Neuronal stem cell (in vitro differentiated cells): ENCODE measurements around the gene CNTNAP2.

Experiments used
- DNase-seq: peaks from one replicate; pipeline ENCODE4 v3.0.0-alpha.2; 2013; ENCODE audit warnings: low spot score
- H2AFZ ChIP-seq: one replicate; pipeline ENCODE4 v1.6.1; 2013; ENCODE audit warnings: mild to moderate bottlenecking, low read length, inconsistent platforms
- H2AK5ac ChIP-seq: 2 replicates; pipeline ENCODE4 v1.6.1; 2013; ENCODE audit warnings: low read depth, mild to moderate bottlenecking, inconsistent platforms, low read length, moderate library complexity, mixed read lengths
- H2BK120ac ChIP-seq: 2 replicates; pipeline ENCODE4 v1.6.1; 2013; ENCODE audit warnings: low read depth, mild to moderate bottlenecking, inconsistent platforms, low read length, moderate library complexity, mixed read lengths
- H2BK12ac ChIP-seq: one replicate; pipeline ENCODE4 v1.6.1; 2013; ENCODE audit warnings: low read length, inconsistent platforms
- H2BK15ac ChIP-seq: 2 replicates; pipeline ENCODE4 v1.6.1; 2013; ENCODE audit warnings: mild to moderate bottlenecking, low read length, inconsistent platforms, mixed read lengths
- H2BK5ac ChIP-seq: one replicate; pipeline ENCODE4 v1.6.1; 2013; ENCODE audit warnings: inconsistent platforms, mild to moderate bottlenecking, low read length, moderate library complexity
- H3K14ac ChIP-seq: one replicate; pipeline ENCODE4 v1.6.1; 2013; ENCODE audit warnings: low read length, inconsistent platforms
- H3K18ac ChIP-seq: 2 replicates; pipeline ENCODE4 v1.6.1; 2013; ENCODE audit warnings: low read length, inconsistent platforms
- H3K23ac ChIP-seq: 2 replicates; pipeline ENCODE4 v1.6.1; 2013; ENCODE audit warnings: low read depth, mild to moderate bottlenecking, mixed read lengths, low read length, inconsistent platforms; ENCODE audit not compliant: poor library complexity
- H3K27ac ChIP-seq: replicated peaks from 3 replicates; pipeline ENCODE4 v1.5.1; 2013; ENCODE audit warnings: low read length, inconsistent platforms
- H3K27me3 ChIP-seq, 3 experiments: 2 replicates each; pipeline ENCODE4 v1.6.1; 2013; ENCODE audit warnings: low read length in 3 of 3, mild to moderate bottlenecking in 2 of 3, inconsistent platforms in 1 of 3, low read depth in 1 of 3, mixed read lengths in 1 of 3, moderate library complexity in 1 of 3; ENCODE audit not compliant: control insufficient read depth in 3 of 3, insufficient read depth in 3 of 3
- H3K36me3 ChIP-seq, 2 donors: replicated peaks in 1 of 2; 2 replicates each; pipeline ENCODE4 v1.6.1; 2013; ENCODE audit warnings: low read length in 2 of 2; ENCODE audit not compliant: control insufficient read depth in 2 of 2, insufficient read depth in 2 of 2
- H3K4ac ChIP-seq: 2 replicates; pipeline ENCODE4 v1.6.1; 2013; ENCODE audit warnings: inconsistent platforms, mild to moderate bottlenecking, low read length, moderate library complexity
- H3K4me1 ChIP-seq, 2 donors: 1 replicate in 1 of 2; 2 replicates in 1 of 2; pipeline ENCODE4 v1.6.1; 2013; ENCODE audit warnings: low read length in 2 of 2, low read depth in 1 of 2; ENCODE audit not compliant: control insufficient read depth in 2 of 2, insufficient read depth in 1 of 2
- H3K4me2 ChIP-seq: one replicate; pipeline ENCODE4 v1.6.1; 2013; ENCODE audit warnings: mild to moderate bottlenecking, low read length, inconsistent platforms; ENCODE audit not compliant: insufficient read depth, poor library complexity, severe bottlenecking
- H3K4me3 ChIP-seq, 2 donors: 2 replicates each; pipeline ENCODE4 v1.5.1; 2013; ENCODE audit warnings: low read length in 2 of 2, mild to moderate bottlenecking in 2 of 2, inconsistent platforms in 1 of 2, moderate library complexity in 1 of 2
- H3K79me1 ChIP-seq: one replicate; pipeline ENCODE4 v1.6.1; 2013; ENCODE audit warnings: low read depth, mild to moderate bottlenecking, inconsistent platforms, low read length, moderate library complexity
- H3K9ac ChIP-seq: one replicate; pipeline ENCODE4 v1.6.1; 2013; ENCODE audit warnings: mild to moderate bottlenecking, low read depth, low read length, inconsistent platforms; ENCODE audit not compliant: poor library complexity
- H3K9me3 ChIP-seq, 2 donors: replicated peaks in 1 of 2; 2 replicates each; pipeline versions ENCODE3 to v1.6.1; 2013; ENCODE audit warnings: low read length in 2 of 2, mild to moderate bottlenecking in 2 of 2, inconsistent platforms in 1 of 2, low read depth in 1 of 2, mixed read lengths in 1 of 2, moderate library complexity in 1 of 2; ENCODE audit not compliant: control insufficient read depth in 2 of 2, insufficient read depth in 1 of 2
- H4K8ac ChIP-seq: one replicate; pipeline ENCODE4 v1.6.1; 2013; ENCODE audit warnings: low read depth, mild to moderate bottlenecking, inconsistent platforms, low read length, moderate library complexity
- H4K91ac ChIP-seq: one replicate; pipeline ENCODE4 v1.6.1; 2013; ENCODE audit warnings: low read length, low read depth, mild to moderate bottlenecking, inconsistent platforms; ENCODE audit not compliant: poor library complexity
- WGBS, 2 donors: extraction: QIAGEN DNeasy Blood & Tissue Kit; methylation state at CpG; one replicate each; pipeline ENCODE4 v1.1.7; 2013; ENCODE audit warnings: missing lambda C conversion rate in 2 of 2, mixed read lengths in 1 of 2; ENCODE audit not compliant: insufficient read length in 2 of 2, insufficient replicate concordance in 1 of 2; ENCODE audit errors: extremely low coverage in 2 of 2; 5-methylcytosine and 5-hydroxymethylcytosine counted together

Gene CNTNAP2

DNA sequence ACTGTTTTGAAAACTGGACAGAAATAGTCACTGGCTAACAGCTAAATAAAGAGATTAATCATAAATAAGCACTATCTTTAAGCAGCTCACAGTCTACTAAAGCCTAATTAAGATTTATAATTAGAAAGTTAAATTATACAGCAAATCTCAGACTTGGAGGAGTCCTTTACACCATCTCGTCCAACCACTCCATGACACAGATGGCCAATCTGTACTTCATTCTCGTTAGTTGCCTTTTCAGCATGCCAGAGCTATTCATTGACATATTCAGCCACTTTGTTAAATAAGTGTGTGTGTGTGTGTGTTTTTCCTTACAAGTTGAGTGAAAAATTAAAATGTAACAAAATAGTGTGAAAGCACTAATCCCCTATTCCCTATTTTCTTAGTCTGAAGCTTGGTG, 1066.7 kb downstream of the CNTNAP2 start:
- no peak overlapping the region for H2BK12ac ChIP-seq
- no peaks in the 10 kb centered on the region for H3K79me1 ChIP-seq
- H3K27ac ChIP-seq = no peak overlapping the region
- no peak overlapping the region for H3K4me3 ChIP-seq
- no peak for DNase-seq
- no peak overlapping the region for H3K4ac ChIP-seq
- no peaks in the 10 kb centered on the region for H3K36me3 ChIP-seq
- H4K8ac ChIP-seq = no peak overlapping the region
- H3K4me2 ChIP-seq = no peak overlapping the region
- H3K9ac ChIP-seq = no peak overlapping the region
- no peak overlapping the region for H2BK15ac ChIP-seq
- no peaks in the 10 kb centered on the region for H3K4me1 ChIP-seq
- H3K14ac ChIP-seq = no peak overlapping the region
- no peak overlapping the region for H2BK120ac ChIP-seq
- no peaks in the 10 kb centered on the region for H3K27me3 ChIP-seq
- no peak overlapping the region for H3K18ac ChIP-seq
- no peaks in the 10 kb centered on the region for H3K9me3 ChIP-seq
- H4K91ac ChIP-seq = no peak overlapping the region
- H2AFZ ChIP-seq = no peak overlapping the region
- WGBS, 2 donors = no CpG with 5 or more reads among the region's 2 CpGs
- no peak overlapping the region for H3K23ac ChIP-seq
- no peak overlapping the region for H2AK5ac ChIP-seq
- no peak overlapping the region for H2BK5ac ChIP-seq

GRCh38 chr7:147188467-147188866, 1071.9 kb downstream of the CNTNAP2 start:
- Histone ChIP-seq H2BK12ac (no peak overlapping the region), H2BK15ac (no peak overlapping the region), H3K27me3 (no peaks in the 10 kb centered on the region), H3K4ac (no peak overlapping the region), H3K14ac (no peak overlapping the region), H3K27ac (no peak overlapping the region), H3K4me2 (no peak overlapping the region), H3K79me1 (no peaks in the 10 kb centered on the region), H2BK120ac (no peak overlapping the region), H3K9me3 (no peaks in the 10 kb centered on the region), H2AK5ac (no peak overlapping the region), H4K91ac (no peak overlapping the region), H3K4me1 (peaks cover 0 to 4% of the 10 kb centered on the region in 2 donors), H2BK5ac (no peak overlapping the region), H4K8ac (no peak overlapping the region), H3K9ac (no peak overlapping the region), H3K36me3 (no peaks in the 10 kb centered on the region), H3K23ac (no peak overlapping the region), H3K18ac (no peak overlapping the region), H2AFZ (no peak overlapping the region), H3K4me3 (no peak overlapping the region)
- DNase-seq = no peak
- WGBS, 2 donors = no CpG with 5 or more reads among the region's 1 CpG

- Histone ChIP-seq H3K4me1 (peaks cover 0 to 4% of the 10 kb centered on the region in 2 donors), H3K4me3 (no peak overlapping the region), H4K91ac (no peak overlapping the region), H3K9ac (no peak overlapping the region), H3K23ac (no peak overlapping the region), H3K18ac (no peak overlapping the region), H2BK120ac (no peak overlapping the region), H3K4ac (no peak overlapping the region), H4K8ac (no peak overlapping the region), H3K27me3 (no peaks in the 10 kb centered on the region), H3K79me1 (no peaks in the 10 kb centered on the region), H3K14ac (no peak overlapping the region), H3K9me3 (no peaks in the 10 kb centered on the region), H3K4me2 (no peak overlapping the region), H2BK5ac (no peak overlapping the region), H2BK12ac (no peak overlapping the region), H2BK15ac (no peak overlapping the region), H2AK5ac (no peak overlapping the region), H3K27ac (no peak overlapping the region), H3K36me3 (no peaks in the 10 kb centered on the region), H2AFZ (no peak overlapping the region)
- DNase-seq = no peak
Measured at GRCh38 chr7:147193476-147193875, 1076.9 kb downstream of the CNTNAP2 start.

GRCh38 chr7:147196481-147196880, 1079.9 kb downstream of the CNTNAP2 start:
- H2BK12ac ChIP-seq = no peak overlapping the region
- H3K4ac ChIP-seq = no peak overlapping the region
- H2AK5ac ChIP-seq = no peak overlapping the region
- H4K91ac ChIP-seq = no peak overlapping the region
- H2BK15ac ChIP-seq = no peak overlapping the region
- H2BK5ac ChIP-seq = no peak overlapping the region
- no peaks in the 10 kb centered on the region for H3K79me1 ChIP-seq
- H3K4me1 ChIP-seq = peaks cover 0 to 4% of the 10 kb centered on the region in 2 donors
- H2BK120ac ChIP-seq = no peak overlapping the region
- H4K8ac ChIP-seq = no peak overlapping the region
- H3K23ac ChIP-seq = no peak overlapping the region
- no peak overlapping the region for H3K4me3 ChIP-seq
- H3K36me3 ChIP-seq = no peaks in the 10 kb centered on the region
- no peaks in the 10 kb centered on the region for H3K9me3 ChIP-seq
- WGBS, 2 donors = no CpG with 5 or more reads among the region's 5 CpGs
- H3K9ac ChIP-seq = no peak overlapping the region
- no peak overlapping the region for H3K14ac ChIP-seq
- no peak for DNase-seq
- H3K18ac ChIP-seq = no peak overlapping the region
- H3K27ac ChIP-seq = no peak overlapping the region
- H3K4me2 ChIP-seq = no peak overlapping the region
- no peaks in the 10 kb centered on the region for H3K27me3 ChIP-seq
- H2AFZ ChIP-seq = no peak overlapping the region
